T-helper 1 cell treated with Interleukin-12 subunit alpha and Interleukin-12 subunit beta and Interleukin-4 antibody, amounts not matched to agents 30 ng/mL and 1 ng/mL, for 36 hours (primary cell): ENCODE results near the gene GPX7. TPM values are rescaled to one million over a fixed set of nuclear protein-coding genes. Genes with fewer than 3 reads are reported as not detected.

Source experiments
- intact Hi-C: fragments of 100-400 bp; cut with micrococcal nuclease; formaldehyde crosslinking; loops from one replicate; pipeline ENCODE4 v1.15.1; 2024
- total RNA-seq: library from RNA; stranded (reverse); gene quantifications from 2 replicates; pipeline ENCODE4 v1.2.3, GENCODE V29; 2022

The GPX7 gene
- total RNA-seq, 1 donor from 2014 or later = 31.6 TPM

DNA sequence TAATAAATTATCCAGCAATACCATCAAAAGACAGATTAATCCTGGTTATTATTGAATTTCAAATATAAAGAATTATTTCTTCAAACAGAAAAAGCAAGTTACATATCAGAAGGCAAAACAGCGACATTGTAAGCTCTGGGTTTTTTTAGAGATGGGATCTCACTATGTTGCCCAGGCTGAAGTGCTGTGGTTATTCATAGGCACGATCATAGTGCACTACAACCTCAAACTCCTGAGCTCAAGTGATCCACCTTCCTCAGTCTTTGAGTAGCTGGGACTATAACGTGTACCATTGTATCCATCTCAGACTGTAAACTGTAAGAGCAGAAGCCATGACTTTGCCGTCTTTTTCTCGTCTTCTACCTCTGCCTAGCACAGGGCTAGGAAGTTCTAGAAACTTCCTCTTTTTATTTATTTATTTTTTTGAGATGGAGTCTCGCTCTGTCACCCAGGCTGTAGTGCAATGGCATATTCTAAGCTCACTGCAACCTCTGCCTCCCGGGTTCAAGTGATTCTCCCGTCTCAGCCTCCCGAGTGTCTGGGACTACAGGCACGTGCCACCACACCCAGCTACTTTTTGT, 20.0 kb upstream of the GPX7 start:
- intact Hi-C loops = no loop called here

DNA sequence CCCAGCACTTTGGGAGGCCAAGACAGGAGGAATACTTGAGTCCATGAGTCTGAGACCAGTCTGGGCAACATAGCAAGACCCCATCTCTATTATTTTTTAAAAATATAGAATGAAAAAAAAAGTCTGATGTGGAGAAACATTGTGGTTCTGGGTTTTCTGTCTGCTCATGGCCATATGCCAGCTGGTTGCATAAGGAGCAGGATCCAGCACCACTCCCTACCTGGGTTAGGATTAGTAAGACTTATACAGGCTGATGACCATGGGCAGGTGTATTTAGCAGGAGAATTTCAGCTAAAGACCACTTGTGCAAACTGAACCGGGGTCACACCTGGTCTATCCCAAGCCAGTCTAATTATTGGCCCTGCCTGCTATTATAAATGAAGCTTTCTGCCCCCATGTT, 16.7 kb upstream of the GPX7 start:
- intact Hi-C loops = no loop called here

DNA sequence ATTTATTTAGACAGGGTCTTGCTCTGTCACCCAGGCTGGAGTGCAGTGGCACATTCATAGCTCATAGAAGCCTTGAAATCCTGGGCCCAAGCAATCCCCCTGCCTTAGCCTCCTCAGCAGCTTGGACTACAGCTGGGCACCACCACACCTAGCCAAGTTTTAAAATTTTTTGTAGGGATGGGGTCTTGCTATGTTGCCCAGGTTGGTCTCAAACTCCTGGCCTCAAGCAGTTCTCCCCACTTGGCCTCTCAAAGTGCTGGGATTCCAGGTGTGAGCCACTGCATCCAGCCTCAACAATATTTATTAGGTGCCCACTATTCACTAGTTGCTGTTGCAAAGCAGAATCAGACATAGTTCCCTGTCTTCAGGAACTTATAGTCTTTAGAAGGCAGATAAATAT, 14.1 kb upstream of the GPX7 start:
- intact Hi-C loops = no loop called here

DNA sequence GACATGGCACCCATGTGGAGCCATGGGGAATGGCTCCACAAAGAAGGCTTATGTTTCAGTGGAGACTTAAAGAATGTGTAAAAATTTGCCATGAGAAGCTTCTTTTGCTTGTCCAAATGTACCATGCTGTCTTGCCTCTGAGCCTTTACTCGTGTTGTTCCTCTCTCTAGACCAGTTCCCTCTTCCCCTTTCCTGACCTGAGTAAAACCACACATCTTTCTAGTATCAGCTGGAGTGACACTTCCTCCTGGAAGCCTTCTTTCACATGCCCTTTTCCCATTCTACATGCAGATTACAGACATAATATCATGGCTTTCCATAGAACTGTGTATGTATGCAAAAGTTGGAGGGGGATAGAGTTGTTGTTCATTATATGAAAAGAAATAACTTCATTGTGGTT, 13.6 kb upstream of the GPX7 start:
- intact Hi-C loops = no loop called here

DNA sequence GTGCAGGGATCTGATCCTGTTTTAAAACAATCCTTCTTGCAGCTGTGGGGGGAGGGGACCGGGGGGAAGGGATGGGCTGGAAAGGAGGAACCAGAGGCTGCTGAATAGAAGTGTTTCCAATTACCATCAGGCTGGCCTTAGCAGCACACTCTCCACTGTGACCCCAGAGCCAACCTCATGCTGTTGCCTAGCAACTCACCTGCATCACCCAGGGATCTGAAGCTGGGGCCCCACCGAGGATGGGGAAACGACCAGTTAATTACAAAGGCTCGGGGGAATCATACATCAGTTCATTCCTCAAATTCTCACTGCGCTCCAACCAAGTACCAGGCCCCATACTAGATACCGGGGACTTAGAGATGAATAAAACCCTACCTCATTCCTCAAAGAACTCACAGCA, 11.9 kb upstream of the GPX7 start:
- intact Hi-C loops = no loop called here

DNA sequence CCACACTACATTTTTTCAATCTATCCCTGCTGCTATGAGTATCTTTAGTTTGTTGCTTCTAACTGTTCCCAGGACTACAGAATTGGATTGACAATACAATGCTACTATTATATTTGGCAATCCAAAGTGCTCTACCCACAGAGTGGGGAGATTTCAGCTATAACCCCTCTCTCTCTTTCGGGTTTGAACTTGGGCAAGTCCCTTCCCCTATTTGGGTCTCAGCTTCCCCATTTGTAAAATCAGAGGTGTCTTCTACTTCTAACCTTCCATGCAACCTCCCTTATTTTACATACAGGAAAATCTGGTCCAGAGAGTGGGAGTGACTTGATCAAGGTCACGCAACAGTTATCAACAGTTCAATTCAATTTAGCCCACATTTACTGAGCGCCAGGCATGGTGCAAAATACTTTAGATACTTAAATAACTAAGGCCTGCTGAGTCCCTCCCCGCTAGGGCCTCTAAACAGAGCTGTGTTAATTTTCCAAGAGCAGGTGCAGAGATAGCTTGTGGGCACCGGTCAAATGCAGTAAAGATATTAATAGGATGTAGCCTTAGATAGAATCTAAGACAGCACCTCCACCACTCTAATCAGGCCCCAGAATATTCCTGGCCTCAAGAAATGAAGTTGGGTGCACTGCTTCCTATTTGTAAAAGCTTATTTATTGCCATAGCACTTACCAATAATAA, 9.4 kb upstream of the GPX7 start:
- intact Hi-C loops = no loop called here

DNA sequence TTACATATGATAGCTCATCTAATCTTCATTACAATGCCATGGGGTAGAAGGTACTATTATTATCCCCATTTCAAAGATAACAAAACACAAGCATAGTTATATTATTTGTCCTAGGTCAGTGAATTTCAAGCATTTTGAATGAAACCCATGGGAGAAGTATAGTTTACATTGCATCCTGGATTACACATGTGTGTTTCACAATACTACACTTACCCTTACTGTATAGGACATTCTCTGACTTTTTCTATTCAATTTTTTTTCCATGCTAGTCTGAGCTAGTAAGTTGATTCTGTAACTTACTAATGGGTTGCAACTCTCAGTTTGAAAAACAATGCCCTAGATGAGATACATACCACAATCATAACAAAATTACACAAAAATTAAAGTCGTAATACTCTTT, 8.7 kb upstream of the GPX7 start:
- intact Hi-C loops = no loop called here

DNA sequence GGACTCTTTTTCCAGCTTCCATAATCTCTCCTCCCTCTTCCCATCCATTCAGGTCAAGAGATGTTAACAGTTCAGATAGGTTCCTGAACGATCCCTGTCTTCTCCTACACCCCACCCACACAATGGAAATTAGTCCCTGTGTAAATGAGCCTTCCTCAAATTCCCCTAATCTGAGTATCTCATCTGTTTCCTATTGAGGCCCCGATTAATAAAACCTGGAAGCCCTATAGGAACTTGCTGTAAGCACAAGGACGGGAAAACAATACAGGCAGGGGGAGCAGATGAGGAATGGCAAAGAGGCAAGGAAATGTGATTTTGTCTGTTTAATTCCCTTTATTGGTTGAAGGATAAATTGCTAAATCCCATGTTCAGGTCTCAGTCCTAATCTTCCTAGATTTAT, 7.1 kb upstream of the GPX7 start:
- intact Hi-C loops = no loop called here

DNA sequence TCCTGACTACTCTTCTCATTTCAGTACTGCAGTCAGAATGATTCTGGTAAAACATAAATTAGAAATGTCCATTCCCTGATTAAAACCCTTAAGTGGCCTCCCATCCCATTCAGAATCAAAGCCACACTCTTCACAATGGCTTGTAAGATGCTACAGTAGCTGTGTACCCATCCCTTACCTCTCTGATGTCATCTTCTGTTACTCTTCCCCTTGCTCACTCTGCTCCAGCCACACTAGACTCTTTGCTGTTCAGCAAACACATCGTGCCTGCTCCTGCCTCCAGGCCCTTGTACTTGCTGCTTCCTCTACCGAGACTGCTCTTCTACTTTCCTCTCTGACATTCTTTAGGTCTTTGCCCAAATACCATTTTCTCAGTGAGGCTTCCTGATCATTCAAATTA, 4.3 kb upstream of the GPX7 start:
- intact Hi-C loops = no loop called here

DNA sequence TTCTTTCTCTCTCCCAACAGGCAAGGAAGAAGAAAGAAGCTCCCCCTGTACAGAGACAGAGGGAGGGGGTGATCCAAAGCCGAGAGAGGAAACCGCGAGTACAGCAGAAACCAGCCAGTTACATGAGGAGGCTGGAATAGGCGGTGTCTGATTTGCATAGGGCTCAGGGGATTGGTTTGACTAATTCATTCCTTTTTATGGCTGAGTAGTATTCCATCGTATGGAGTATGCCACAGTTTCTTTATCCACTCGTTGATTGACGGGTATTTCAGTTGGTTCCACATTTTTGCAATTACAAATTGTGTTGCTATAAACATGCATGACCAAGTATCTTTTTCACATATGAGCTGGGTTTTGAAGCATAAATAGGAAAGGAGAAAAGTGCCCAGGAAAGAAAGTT, 3.4 kb upstream of the GPX7 start:
- intact Hi-C loops = no loop called here

DNA sequence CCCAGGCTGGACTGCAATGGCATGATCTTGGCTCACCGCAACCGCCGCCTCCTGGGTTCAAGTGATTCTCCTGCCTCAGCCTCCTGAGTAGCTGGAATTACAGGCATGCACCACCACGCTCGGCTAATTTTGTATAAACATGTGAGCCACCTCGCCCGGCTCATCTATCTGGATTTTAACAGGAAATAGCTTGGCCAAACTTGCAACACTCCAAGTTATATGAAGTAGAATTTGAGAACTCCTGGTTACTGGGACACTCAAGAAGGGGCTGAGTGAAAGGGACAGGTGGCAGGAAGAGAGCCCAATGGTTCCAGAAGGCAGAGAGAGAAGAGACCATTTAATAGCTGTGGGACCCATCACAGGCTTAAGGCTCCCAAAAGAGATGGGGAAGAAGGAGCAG, 2.9 kb upstream of the GPX7 start:
- intact Hi-C loops = no loop called here

DNA sequence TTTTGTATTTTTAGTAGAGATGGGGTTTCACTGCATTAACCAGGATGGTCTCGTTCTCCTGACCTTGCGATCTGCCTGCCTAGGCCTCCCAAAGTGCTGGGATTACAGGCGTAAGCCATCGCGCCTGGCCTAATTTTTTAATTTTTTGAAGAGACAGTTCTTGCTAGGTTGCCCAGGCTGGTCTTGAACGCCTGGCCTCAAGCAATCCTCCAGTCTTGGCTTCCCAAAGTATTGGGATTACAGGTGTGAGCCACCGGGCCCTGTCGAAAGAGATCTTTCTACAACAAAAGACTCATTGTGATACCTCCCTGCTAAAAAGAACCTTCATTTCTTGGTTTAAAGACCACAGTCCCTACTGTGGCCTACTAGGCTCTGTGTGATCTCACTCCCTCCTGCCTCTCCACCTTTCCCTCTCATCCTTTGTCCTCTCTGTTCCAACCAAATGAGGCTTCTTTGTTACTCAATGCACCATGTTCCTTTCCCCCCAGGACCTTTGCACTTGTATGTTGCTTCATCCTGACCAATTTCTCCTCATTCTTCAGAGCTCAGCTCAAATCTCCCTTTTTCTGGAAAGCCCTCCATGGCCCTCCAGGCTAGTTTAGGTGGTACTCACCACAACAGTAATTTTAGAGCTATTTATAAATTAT, 1.5 kb upstream of the GPX7 start:
- intact Hi-C loops = no loop called here

DNA sequence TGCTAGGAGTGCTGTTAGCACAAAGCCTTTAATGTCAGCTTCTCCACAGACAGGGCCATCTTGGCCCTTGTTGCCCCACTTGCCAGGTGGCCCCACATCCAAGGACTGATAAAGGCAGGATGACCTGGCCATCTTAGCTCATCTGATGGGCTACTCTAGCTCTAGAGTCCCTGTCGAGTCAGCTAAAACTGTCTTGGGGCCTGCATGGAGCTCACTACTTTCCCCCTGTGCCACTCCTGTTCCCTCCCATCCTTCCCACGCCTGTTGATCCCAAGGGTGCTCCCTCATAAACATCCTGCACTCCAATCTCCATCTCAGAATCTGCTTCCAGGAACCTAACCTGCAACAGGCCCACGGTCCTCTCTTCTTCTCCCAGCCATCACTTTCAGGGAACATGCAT, 652 bp upstream of the GPX7 start:
- intact Hi-C loops = no loop called here

DNA sequence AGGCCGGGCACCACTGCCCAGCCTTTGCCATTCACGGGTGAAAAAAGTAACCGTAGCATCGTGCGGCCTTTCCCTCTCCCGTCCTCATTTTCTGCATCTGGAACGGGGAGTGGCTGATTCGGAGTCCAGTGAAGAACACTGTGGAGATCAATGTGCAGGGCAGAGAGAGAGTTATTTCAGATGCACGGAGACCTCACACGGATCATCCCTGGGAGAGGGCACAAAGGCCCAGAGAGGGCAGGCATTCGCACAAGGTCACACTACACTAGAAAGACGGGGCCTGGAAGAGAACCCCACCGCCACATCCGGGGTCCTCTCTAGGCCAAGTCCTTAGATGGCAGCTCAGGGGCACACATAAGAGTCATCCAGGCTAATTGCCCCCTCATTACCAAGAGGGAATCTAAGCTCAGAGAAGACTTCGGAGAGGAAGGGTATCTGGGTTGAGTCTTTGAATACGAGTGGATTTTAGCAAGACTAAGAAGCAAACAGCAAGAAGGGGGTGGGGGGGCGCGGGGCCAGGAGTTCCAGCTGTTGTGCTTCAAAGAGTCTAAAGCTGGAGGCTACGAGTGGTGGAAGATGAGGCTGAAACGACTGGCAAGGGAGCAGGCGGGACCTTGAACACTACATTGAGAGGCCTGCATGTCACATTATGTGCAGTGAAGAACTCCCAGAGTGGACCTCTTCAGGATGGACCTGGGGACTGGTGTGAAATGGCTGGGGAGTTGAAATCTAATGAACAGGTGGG, 857 bp downstream of the GPX7 start:
- intact Hi-C loops = loop anchor here (1.0 kb wide), 4 partner anchors 34 to 199 kb away; partner anchors contain the start of genes ORC1 and PRPF38A

DNA sequence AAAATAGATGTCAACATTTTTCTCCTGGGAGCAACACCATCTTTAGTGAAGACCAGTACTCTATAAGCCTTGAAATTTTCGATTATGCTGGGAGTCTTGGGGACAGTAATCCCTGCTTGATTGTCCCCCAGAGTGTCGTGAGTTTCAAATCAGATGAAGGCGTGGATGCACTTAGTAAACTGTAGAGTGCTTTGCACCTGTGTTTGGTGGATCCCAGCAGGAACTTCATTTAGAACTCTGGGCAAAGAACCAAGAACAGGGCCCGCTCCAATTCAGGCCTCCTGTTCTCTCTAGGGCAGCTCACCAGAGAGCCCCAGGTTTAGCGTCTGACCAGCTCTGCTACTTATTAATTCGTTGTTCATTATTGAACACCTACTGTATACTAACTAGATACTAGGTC, 1.5 kb downstream of the GPX7 start:
- intact Hi-C loops = loop anchor here (1.0 kb wide), 2 partner anchors 34 to 83 kb away; no protein-coding TSS in a partner anchor

DNA sequence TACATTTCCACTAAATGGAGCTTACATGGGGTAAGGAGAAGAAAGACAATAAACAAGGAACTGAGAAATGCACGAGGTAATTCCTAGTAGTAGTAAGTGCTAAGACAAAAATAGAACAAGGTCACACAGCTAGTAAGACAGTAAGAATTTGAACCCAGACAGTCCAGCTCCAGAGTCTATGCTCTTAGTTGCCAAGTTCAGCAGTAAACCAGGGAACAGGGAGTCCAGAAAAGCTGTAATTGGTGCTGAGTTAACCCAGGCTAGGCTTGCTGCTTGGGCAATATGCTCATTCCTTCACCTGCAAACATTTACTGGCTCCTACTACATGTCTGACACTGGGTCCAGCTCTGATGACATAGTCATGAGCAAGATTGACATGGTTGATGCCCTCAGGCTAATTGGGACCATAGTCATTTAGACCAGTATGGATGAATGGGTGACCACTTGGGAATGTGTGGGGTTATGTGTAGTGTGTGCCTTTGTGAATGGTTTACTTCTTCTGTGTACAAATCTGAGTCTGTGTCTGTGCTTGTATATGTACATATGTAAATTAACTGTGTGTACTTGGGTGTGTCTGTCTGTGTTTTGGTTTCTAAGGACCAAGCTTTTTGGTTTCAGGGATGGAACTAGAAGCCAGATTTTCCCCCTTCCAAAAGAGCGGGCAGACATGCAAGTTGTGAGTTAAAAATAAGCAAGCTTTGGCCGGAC, 2.0 kb downstream of the GPX7 start:
- intact Hi-C loops = no loop called here

DNA sequence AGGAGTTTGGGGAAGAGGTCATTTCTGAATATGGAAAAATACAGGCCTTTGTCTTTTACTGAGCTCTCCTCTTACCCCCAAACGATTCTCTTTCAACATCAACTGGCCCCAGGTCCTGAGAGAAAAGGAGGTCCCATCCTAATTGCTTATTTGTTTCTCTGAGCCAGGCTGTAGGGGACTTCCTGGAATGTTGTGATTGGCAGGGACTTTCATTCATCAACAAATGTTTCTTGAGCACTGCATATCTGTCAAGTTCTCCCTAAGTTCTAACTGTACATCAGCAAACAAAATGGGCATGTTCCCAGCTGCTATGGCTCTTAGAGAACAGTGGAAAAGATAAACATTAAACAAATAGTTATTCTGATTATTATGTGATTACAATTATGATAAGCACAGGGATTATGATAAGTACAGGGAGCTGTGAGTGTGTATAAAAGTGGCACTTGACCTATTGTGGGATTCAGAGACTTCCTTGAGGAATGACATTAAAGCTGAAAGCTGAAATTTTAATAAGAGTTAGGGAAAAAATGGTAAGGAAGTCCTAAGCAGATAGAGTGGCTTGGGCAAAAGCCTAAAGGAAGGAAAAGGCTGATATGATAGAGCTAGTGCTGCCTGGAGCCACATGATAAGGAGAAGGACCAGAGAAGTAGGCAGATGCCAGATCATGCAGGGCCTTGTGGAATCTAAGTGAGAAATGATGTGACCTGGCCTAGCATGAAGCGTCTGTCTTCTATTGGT, 11.6 kb downstream of the GPX7 start:
- intact Hi-C loops = no loop called here

DNA sequence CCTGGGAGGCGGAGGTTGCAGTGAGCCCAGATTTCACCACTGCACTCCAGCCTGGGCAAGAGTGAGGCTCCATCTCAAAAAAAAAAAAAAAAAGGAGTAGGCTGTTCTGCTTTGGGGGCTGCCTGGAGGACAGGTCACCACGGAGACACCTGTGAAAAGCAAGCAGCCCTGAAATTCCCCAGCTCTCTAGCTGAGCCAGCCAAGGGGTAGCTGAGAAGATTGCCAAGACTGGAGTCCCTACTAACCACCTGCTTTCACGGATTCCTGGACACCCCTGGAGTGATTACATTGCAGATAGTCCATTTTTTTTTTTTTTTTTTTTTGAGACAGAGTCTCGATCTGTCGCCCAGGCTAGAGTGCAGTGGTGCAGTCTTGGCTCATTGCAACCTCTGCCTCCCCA, 12.5 kb downstream of the GPX7 start:
- intact Hi-C loops = no loop called here

DNA sequence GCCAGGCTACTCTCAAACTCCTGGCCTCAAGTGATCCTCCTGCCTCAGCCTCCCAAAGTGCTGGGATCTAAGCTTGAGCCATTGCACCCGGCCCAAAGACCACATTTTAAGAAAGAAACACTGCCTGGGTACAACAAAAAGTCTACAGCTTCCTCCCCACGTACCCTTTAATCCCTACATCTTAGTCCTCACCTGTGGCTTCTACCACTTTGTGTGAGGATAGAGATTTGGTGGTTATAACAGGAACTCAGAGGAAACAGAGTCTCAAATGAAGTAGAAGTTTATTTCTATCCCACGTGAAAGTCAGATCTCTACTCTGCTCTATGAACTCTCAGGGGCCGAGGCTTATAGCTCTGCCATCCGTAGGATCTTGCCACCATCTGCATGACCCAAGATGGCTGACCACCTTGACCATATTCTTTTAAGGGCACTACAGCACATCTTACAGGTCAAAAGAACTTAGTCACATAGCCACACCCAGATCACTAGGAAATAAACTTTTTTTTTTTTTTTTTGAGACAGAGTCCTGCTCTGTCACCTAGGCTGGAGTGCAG, 13.4 kb downstream of the GPX7 start:
- intact Hi-C loops = no loop called here

DNA sequence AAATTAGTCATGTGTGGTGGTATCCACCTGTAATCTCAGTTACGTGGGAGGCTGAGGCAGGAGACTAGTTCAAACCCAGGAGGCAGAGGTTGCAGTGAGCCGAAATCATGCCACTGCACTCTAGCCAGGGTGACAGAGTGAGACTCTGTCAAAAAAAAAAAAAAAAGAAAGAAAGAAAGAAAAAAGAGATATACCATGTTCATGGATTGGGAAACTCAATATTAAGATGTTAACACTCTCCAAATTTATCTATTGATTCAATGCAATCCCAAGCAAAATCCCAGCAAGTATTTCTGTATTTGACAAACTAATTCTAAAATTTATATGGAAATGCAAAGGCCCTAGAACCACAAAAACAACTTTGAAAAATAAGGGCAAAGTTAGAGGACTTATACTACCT, 19.8 kb downstream of the GPX7 start:
- intact Hi-C loops = no loop called here

DNA sequence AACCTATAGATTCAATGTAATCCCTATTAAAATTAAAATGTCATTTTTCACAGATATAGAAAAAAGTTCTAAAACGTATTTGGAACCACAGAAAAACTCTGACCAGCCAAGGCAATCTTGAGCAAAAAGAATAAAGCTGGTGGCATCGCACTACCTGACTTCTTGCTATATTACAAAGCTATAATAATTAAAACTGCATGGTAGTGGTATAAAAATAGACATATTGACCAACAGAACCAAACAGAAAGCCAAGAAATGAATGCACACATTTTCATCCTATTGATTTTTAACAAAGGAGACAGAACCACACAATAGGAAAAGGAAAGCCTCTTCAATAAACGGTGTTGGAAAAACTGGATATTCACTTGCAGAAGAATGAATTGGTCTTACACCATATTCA, 21.6 kb downstream of the GPX7 start:
- intact Hi-C loops = no loop called here
